Measurements from ENCODE around the gene RBMX2. TPM values are rescaled to one million over a fixed set of nuclear protein-coding genes. Genes with fewer than 3 reads are reported as not detected.
"Not testable (repeated sequence)": the region's sequence is repeated elsewhere in the genome, so short reads cannot be mapped to it uniquely, and the experiment has no call there.

Gene RBMX2
- polyA plus RNA-seq, 1 donor from 2014 or later, result 68.9 TPM

- H3F3A ChIP-seq (ENCODE audit: insufficient read depth, low read length, poor library complexity, severe bottlenecking); H4K20me1 ChIP-seq (ENCODE audit: insufficient read depth); H3K79me2 ChIP-seq (replicated peaks; ENCODE audit: insufficient read depth, low read length); H3K27ac ChIP-seq (ENCODE audit: low read length); H3K4me2 ChIP-seq (ENCODE audit: low read length); H2AFZ ChIP-seq (ENCODE audit: low read depth, low read length); H3K9ac ChIP-seq (ENCODE audit: low read length); H3K36me3 ChIP-seq (ENCODE audit: insufficient read depth, low read length); H3K9me2 ChIP-seq (ENCODE audit: insufficient read depth, low read length); H3K4me3 ChIP-seq (ENCODE audit: low read length); H3K9me3 ChIP-seq (ENCODE audit: low read length); H3K27me3 ChIP-seq (ENCODE audit: insufficient read depth, low read depth, low read length): not testable (repeated sequence)
Measured at GRCh38 chrX:130437996-130438395, 36.2 kb downstream of the RBMX2 start.

GRCh38 chrX:130443875-130444274 lies 42.1 kb downstream of the RBMX2 start:
- no peaks in the 10 kb centered on the region for H3K27me3 ChIP-seq (ENCODE audit: insufficient read depth, low read depth, low read length)
- no peak overlapping the region for H3K27ac ChIP-seq (ENCODE audit: low read length)
- no peak overlapping the region for H3K9ac ChIP-seq (ENCODE audit: low read length)
- H3K9me2 ChIP-seq (ENCODE audit: insufficient read depth, low read length), result no peaks in the 10 kb centered on the region
- no peaks in the 10 kb centered on the region for H3K36me3 ChIP-seq (ENCODE audit: insufficient read depth, low read length)
- H3K79me2 ChIP-seq (replicated peaks; ENCODE audit: insufficient read depth, low read length), result no peaks in the 10 kb centered on the region
- H3K9me3 ChIP-seq (ENCODE audit: low read length), result no peaks in the 10 kb centered on the region
- no peak overlapping the region for H3K4me3 ChIP-seq (ENCODE audit: low read length)
- H4K20me1 ChIP-seq (ENCODE audit: insufficient read depth), result no peaks in the 10 kb centered on the region
- no peak overlapping the region for H3K4me2 ChIP-seq (ENCODE audit: low read length)
- no peak overlapping the region for H2AFZ ChIP-seq (ENCODE audit: low read depth, low read length)
- H3F3A ChIP-seq (ENCODE audit: insufficient read depth, low read length, poor library complexity, severe bottlenecking), result no peaks in the 10 kb centered on the region
- TF ChIP-seq CTCF (IDR thresholded peaks at IDR 0.05; ENCODE audit: poor library complexity, severe bottlenecking), result no peak
- no peak for TF ChIP-seq RAD21 (conservative IDR thresholded peaks at IDR 0.05)
- TF ChIP-seq TAF1 (IDR thresholded peaks at IDR 0.05; ENCODE audit: low read depth), result no peak
- no peak for TF ChIP-seq REST (IDR thresholded peaks at IDR 0.05; ENCODE audit: borderline replicate concordance)
- TF ChIP-seq MXI1 (conservative IDR thresholded peaks at IDR 0.05; ENCODE audit: poor library complexity, severe bottlenecking), result no peak
- no peak for TF ChIP-seq EP300 (conservative IDR thresholded peaks at IDR 0.05; ENCODE audit: poor library complexity, severe bottlenecking)
- no peak for TF ChIP-seq POLR2AphosphoS5 (IDR thresholded peaks at IDR 0.05)
- TF ChIP-seq SMC3 (conservative IDR thresholded peaks at IDR 0.05; ENCODE audit: poor library complexity), result no peak
- TF ChIP-seq EZH2 (IDR thresholded peaks at IDR 0.05; ENCODE audit: borderline replicate concordance, insufficient read depth, low read length, poor library complexity, severe bottlenecking), result no peak

Data from neural cell (in vitro differentiated cells).